IMR-90 (cell line): ENCODE measurements around the gene ATP13A5. TPM values are rescaled to one million over a fixed set of nuclear protein-coding genes. Genes with fewer than 3 reads are reported as not detected.

Experiments
- ATAC-seq: fragments of 200-7000 bp; cut with Tn5 transposase; 2 replicates; pipeline ENCODE4 v1.9.1; 2020; ENCODE audit warnings: low read depth, mild to moderate bottlenecking, moderate library complexity
- BruUV-seq: library from RNA; stranded (reverse); fragments of 400-500 nt; replicated peaks from 2 replicates; lab custom pipeline; 2021; lab: Mats Ljungman, UMichigan
- CTCF ChIA-PET: fragments of 300-600 bp; formaldehyde crosslinking; extraction: SDS; loops from one replicate; lab custom pipeline; 2021; ENCODE audit warnings: antibody characterized with exemption; lab: Yijun Ruan, JAX
- POLR2A ChIA-PET: fragments of 300-600 bp; sonication (Branson Sonifier 250); formaldehyde crosslinking; loops from one replicate; lab custom pipeline; 2022; ENCODE audit warnings: antibody characterized with exemption; ENCODE audit not compliant: unreplicated experiment; lab: Charles Lee
- DNase-seq: peaks from one replicate; pipeline ENCODE4 v3.0.0; 2013
- H2AFZ ChIP-seq: replicated peaks from 2 replicates; pipeline ENCODE3; 2013; ENCODE audit warnings: low read length, mild to moderate bottlenecking; ENCODE audit not compliant: poor library complexity
- H2AK5ac ChIP-seq: 2 replicates; pipeline ENCODE4 v1.6.1; 2013; ENCODE audit warnings: low read depth, low read length, inconsistent platforms
- H2AK9ac ChIP-seq: replicated peaks from 2 replicates; pipeline ENCODE3; 2013; ENCODE audit warnings: mild to moderate bottlenecking, low read depth, low read length, moderate library complexity; ENCODE audit not compliant: poor library complexity
- H2BK120ac ChIP-seq: 2 replicates; pipeline ENCODE4 v1.6.1; 2013; ENCODE audit warnings: low read depth, low read length, inconsistent platforms
- H2BK15ac ChIP-seq: 3 replicates; pipeline ENCODE4 v1.6.1; 2013; ENCODE audit warnings: low read depth, low read length, inconsistent platforms
- H2BK20ac ChIP-seq: 2 replicates; pipeline ENCODE4 v1.6.1; 2013; ENCODE audit warnings: low read depth, mild to moderate bottlenecking, inconsistent platforms, low read length, moderate library complexity
- H2BK5ac ChIP-seq: 2 replicates; pipeline ENCODE4 v1.6.1; 2013; ENCODE audit warnings: mild to moderate bottlenecking, low read depth, low read length, inconsistent platforms; ENCODE audit not compliant: poor library complexity, severe bottlenecking
- H3K14ac ChIP-seq: replicated peaks from 2 replicates; pipeline ENCODE4 v1.6.1; 2013; ENCODE audit warnings: low read depth, low read length, inconsistent platforms
- H3K18ac ChIP-seq: 2 replicates; pipeline ENCODE4 v1.6.1; 2013; ENCODE audit warnings: low read depth, low read length, control low read depth
- H3K23ac ChIP-seq: 2 replicates; pipeline ENCODE4 v1.6.1; 2013; ENCODE audit warnings: low read depth, low read length, inconsistent platforms
- H3K27ac ChIP-seq: 2 replicates; pipeline ENCODE4 v1.5.1; 2013; ENCODE audit warnings: mild to moderate bottlenecking, control low read depth, low read length; ENCODE audit not compliant: insufficient read depth
- H3K27me3 ChIP-seq: 2 replicates; pipeline ENCODE4 v1.6.1; 2013; ENCODE audit warnings: low read length; ENCODE audit not compliant: control insufficient read depth, insufficient read depth
- H3K36me3 ChIP-seq: 2 replicates; pipeline ENCODE4 v1.6.1; 2013; ENCODE audit warnings: low read length, mixed read lengths; ENCODE audit not compliant: control insufficient read depth, insufficient read depth
- H3K4ac ChIP-seq: 2 replicates; pipeline ENCODE4 v1.6.1; 2013; ENCODE audit warnings: low read depth, low read length, inconsistent platforms
- H3K4me1 ChIP-seq: 2 replicates; pipeline ENCODE4 v1.6.1; 2013; ENCODE audit warnings: low read length, mixed read lengths; ENCODE audit not compliant: control insufficient read depth, insufficient read depth
- H3K4me2 ChIP-seq: 2 replicates; pipeline ENCODE4 v1.6.1; 2013; ENCODE audit warnings: low read depth, mild to moderate bottlenecking, control low read depth, low read length, moderate library complexity
- H3K4me3 ChIP-seq: 2 replicates; pipeline ENCODE4 v1.5.1; 2013; ENCODE audit warnings: low read depth, mild to moderate bottlenecking, control low read depth, low read length, moderate library complexity; ENCODE audit not compliant: insufficient read depth
- H3K56ac ChIP-seq: 2 replicates; pipeline ENCODE4 v1.6.1; 2013; ENCODE audit warnings: low read length, inconsistent platforms; ENCODE audit not compliant: insufficient read depth; ENCODE audit errors: extremely low read depth
- H3K79me1 ChIP-seq, 2 experiments: 2 replicates each; pipeline ENCODE4 v1.6.1; 2013; ENCODE audit warnings: low read length in 2 of 2, inconsistent platforms in 1 of 2, low read depth in 1 of 2
- H3K9ac ChIP-seq: 2 replicates; pipeline ENCODE4 v1.6.1; 2013; ENCODE audit warnings: low read depth, low read length, control low read depth
- H3K9me1 ChIP-seq: 2 replicates; pipeline ENCODE4 v1.6.1; 2013; ENCODE audit warnings: low read length, inconsistent platforms; ENCODE audit not compliant: insufficient read depth
- H3K9me3 ChIP-seq: 2 replicates; pipeline ENCODE4 v1.6.1; 2013; ENCODE audit warnings: low read length; ENCODE audit not compliant: control insufficient read depth, insufficient read depth
- H4K20me1 ChIP-seq: 2 replicates; pipeline ENCODE4 v1.6.1; 2013; ENCODE audit warnings: low read length, inconsistent platforms; ENCODE audit not compliant: insufficient read depth
- H4K5ac ChIP-seq: 2 replicates; pipeline ENCODE4 v1.6.1; 2013; ENCODE audit warnings: mild to moderate bottlenecking, low read depth, low read length, control low read depth
- H4K8ac ChIP-seq, 2 experiments: 2 replicates each; pipeline ENCODE4 v1.6.1; 2013; ENCODE audit warnings: low read depth in 2 of 2, low read length in 2 of 2, control low read depth in 1 of 2, inconsistent platforms in 1 of 2
- H4K91ac ChIP-seq: 2 replicates; pipeline ENCODE4 v1.6.1; 2013; ENCODE audit warnings: low read depth, low read length, inconsistent platforms; ENCODE audit not compliant: insufficient read depth
- BHLHE40 ChIP-seq: fragments of 150-350 bp; IDR thresholded peaks from 2 replicates; pipeline ENCODE4 v1.6.1; 2016; ENCODE audit warnings: mild to moderate bottlenecking, low read depth, low read length
- SMC3 ChIP-seq: fragments of 150-350 bp; IDR thresholded peaks from 2 replicates; pipeline ENCODE4 v1.6.1; 2016; ENCODE audit warnings: low read depth, mild to moderate bottlenecking, antibody characterized with exemption, low read length, moderate library complexity
- WGBS, 2 experiments: methylation state at CpG; one replicate each; pipeline versions ENCODE4 v1.1.5 to v1.1.7; 2013; ENCODE audit warnings: missing lambda C conversion rate in 2 of 2; ENCODE audit not compliant: insufficient read length in 1 of 2; ENCODE audit errors: extremely low coverage in 2 of 2; 5-methylcytosine and 5-hydroxymethylcytosine counted together
- dilution Hi-C: fragments of 300-500 bp; cut with HindIII; formaldehyde crosslinking; loops from one replicate; pipeline ENCODE4 v1.14.3; 2018; ENCODE audit warnings: low sequenced_read_pairs; ENCODE audit not compliant: unreplicated experiment
- in situ Hi-C: fragments of 300-500 bp; cut with MboI; formaldehyde crosslinking; loops from 3 replicates; pipeline ENCODE4 v1.14.3; 2019; ENCODE audit warnings: low sequenced_read_pairs, inconsistent platforms, mixed read lengths
- intact Hi-C: fragments of 100-400 bp; cut with micrococcal nuclease; formaldehyde crosslinking; loops from 2 replicates; pipeline ENCODE4 v1.10.0; 2022
- polyA plus RNA-seq, 3 experiments: library from polyadenylated mRNA; depleted of rRNA; stranded (reverse); fragments of >200 nt; gene quantifications; 2 replicates each; pipeline ENCODE4 v1.2.3, GENCODE V29; 2012; ENCODE audit warnings: low replicate concordance in 1 of 3
- total RNA-seq: library from RNA; depleted of rRNA; stranded (reverse); fragments of >200 nt; gene quantifications from 2 replicates; pipeline ENCODE4 v1.2.3, GENCODE V29; 2012; rRNA removed
- TF ChIP-seq, protein P1 (sequence below): fragments of 150-350 bp; IDR thresholded peaks from 2 replicates; pipeline ENCODE4 v1.6.1; 2017; ENCODE audit warnings: mild to moderate bottlenecking, antibody characterized with exemption, low read length, low read depth

Gene ATP13A5
- total and polyA plus RNA-seq, 2 of the 4 experiments (the other 2 are of a cell fraction) = not detected

- no TSS peak for BruUV-seq
- H2BK15ac ChIP-seq = no peak overlapping the region
- no peak overlapping the region for H3K27ac ChIP-seq
- no peak for TF ChIP-seq BHLHE40
- TF ChIP-seq, protein P1, sequence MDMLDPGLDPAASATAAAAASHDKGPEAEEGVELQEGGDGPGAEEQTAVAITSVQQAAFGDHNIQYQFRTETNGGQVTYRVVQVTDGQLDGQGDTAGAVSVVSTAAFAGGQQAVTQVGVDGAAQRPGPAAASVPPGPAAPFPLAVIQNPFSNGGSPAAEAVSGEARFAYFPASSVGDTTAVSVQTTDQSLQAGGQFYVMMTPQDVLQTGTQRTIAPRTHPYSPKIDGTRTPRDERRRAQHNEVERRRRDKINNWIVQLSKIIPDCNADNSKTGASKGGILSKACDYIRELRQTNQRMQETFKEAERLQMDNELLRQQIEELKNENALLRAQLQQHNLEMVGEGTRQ = no peak
- TF ChIP-seq SMC3 = no peak
- no peak overlapping the region for H3K4me2 ChIP-seq
- H3K36me3 ChIP-seq = no peaks in the 10 kb centered on the region
- no peak overlapping the region for H3K4me3 ChIP-seq
- H4K5ac ChIP-seq = no peak overlapping the region
- dilution Hi-C loops = no loop called here
- no peaks in the 10 kb centered on the region for H3K79me1 ChIP-seq
- in situ Hi-C loops = no loop called here
- no peak overlapping the region for H3K56ac ChIP-seq
- no peak overlapping the region for H2BK20ac ChIP-seq
- H2AK5ac ChIP-seq = no peak overlapping the region
- DNase-seq = no peak
- no peak overlapping the region for H2BK120ac ChIP-seq
- no peaks in the 10 kb centered on the region for H4K20me1 ChIP-seq
- no peak overlapping the region for H3K9ac ChIP-seq
- H3K4me1 ChIP-seq = no peaks in the 10 kb centered on the region
- ATAC-seq = no peak
- no peak overlapping the region for H2BK5ac ChIP-seq
- intact Hi-C loops = no loop called here
- no CpG with 5 or more reads among the region's 6 CpGs for WGBS, 2 experiments
- H4K91ac ChIP-seq = no peak overlapping the region
- CTCF ChIA-PET = no interaction called here
- H3K23ac ChIP-seq = no peak overlapping the region
- no peak overlapping the region for H3K18ac ChIP-seq
- no peaks in the 10 kb centered on the region for H3K9me1 ChIP-seq
- H3K9me3 ChIP-seq = no peaks in the 10 kb centered on the region
- H3K14ac ChIP-seq = no peak overlapping the region
- H4K8ac ChIP-seq = no peak overlapping the region
- no peak overlapping the region for H3K4ac ChIP-seq
- no peaks in the 10 kb centered on the region for H3K27me3 ChIP-seq
- no peak overlapping the region for H2AFZ ChIP-seq
- POLR2A ChIA-PET = no interaction called here
- H2AK9ac ChIP-seq = no peak overlapping the region
Measured at GRCh38 chr3:193225302-193226125, 153.0 kb downstream of the ATP13A5 start.

Other genes starting within 250 kb of the ATP13A5 start
- 0.54 and 0.56 TPM in 2 replicates for gene PLAAT1, start 137.5 kb downstream of the ATP13A5 start, total RNA-seq
- 0.68 and 0.73 TPM in 2 replicates for gene PLAAT1, start 137.5 kb downstream of the ATP13A5 start, polyA plus RNA-seq (2012; rRNA removed)
- gene ATP13A4, start 176.1 kb upstream of the ATP13A5 start, total RNA-seq = under 0.01 TPM in 1 of 2 replicates, not detected in the other
- 0.03 TPM in 1 of 2 replicates, not detected in the other for gene ATP13A4, start 176.1 kb upstream of the ATP13A5 start, polyA plus RNA-seq (2012; rRNA removed)
- 73.7 and 95.5 TPM in 2 replicates for gene OPA1, start 214.5 kb upstream of the ATP13A5 start, total RNA-seq
- gene OPA1, start 214.5 kb upstream of the ATP13A5 start, polyA plus RNA-seq (2012; rRNA removed) = 15.0 and 17.8 TPM in 2 replicates